ENCODE results near the gene CNGB1. TPM values are rescaled to one million over a fixed set of nuclear protein-coding genes. Genes with fewer than 3 reads are reported as not detected.

Gene CNGB1
- total RNA-seq, 1 donor from 2014 or later = not detected

GRCh38 chr16:57970319-57970718 lies 609 bp downstream of the CNGB1 start:
- Mint-ChIP-seq H3K4me3 (ENCODE audit: unreplicated experiment) (no peak overlapping the region), H3K9me3 (ENCODE audit: low read depth) (no peaks in the 10 kb centered on the region), H3K27me3 (ENCODE audit: low read depth) (peaks cover 23% of the 10 kb centered on the region), H3K27ac (ENCODE audit: unreplicated experiment) (no peak overlapping the region), H3K36me3 (ENCODE audit: low read depth) (no peaks in the 10 kb centered on the region), H3K4me1 (ENCODE audit: low read depth) (no peaks in the 10 kb centered on the region)
- DNase-seq (ENCODE audit: low spot score) = no peak
- TF ChIP-seq CTCF (IDR thresholded peaks at IDR 0.05) = no peak

GRCh38 chr16:57969451-57970123 lies 1.3 kb downstream of the CNGB1 start:
- no peak for DNase-seq (ENCODE audit: low spot score)
- H3K9me3 Mint-ChIP-seq (ENCODE audit: low read depth) = no peaks in the 10 kb centered on the region
- H3K27me3 Mint-ChIP-seq (ENCODE audit: low read depth) = peaks cover 21% of the 10 kb centered on the region

GRCh38 chr16:57967916-57968315 lies 3.0 kb downstream of the CNGB1 start:
- H3K9me3 Mint-ChIP-seq (ENCODE audit: low read depth) = no peaks in the 10 kb centered on the region
- H3K36me3 Mint-ChIP-seq (ENCODE audit: low read depth) = no peaks in the 10 kb centered on the region
- no peak overlapping the region for H3K4me3 Mint-ChIP-seq (ENCODE audit: unreplicated experiment)
- peaks cover 25% of the 10 kb centered on the region for H3K27me3 Mint-ChIP-seq (ENCODE audit: low read depth)
- no peak for DNase-seq (ENCODE audit: low spot score)
- no peak overlapping the region for H3K27ac Mint-ChIP-seq (ENCODE audit: unreplicated experiment)
- no peaks in the 10 kb centered on the region for H3K4me1 Mint-ChIP-seq (ENCODE audit: low read depth)
- TF ChIP-seq CTCF (IDR thresholded peaks at IDR 0.05) = no peak

More at GRCh38 chr16:57969451-57970123, 1.3 kb downstream of the CNGB1 start:
- TF ChIP-seq CTCF (IDR thresholded peaks at IDR 0.05) = no peak
- no peak overlapping the region for H3K27ac Mint-ChIP-seq (ENCODE audit: unreplicated experiment)
- H3K4me3 Mint-ChIP-seq (ENCODE audit: unreplicated experiment) = no peak overlapping the region
- no peaks in the 10 kb centered on the region for H3K36me3 Mint-ChIP-seq (ENCODE audit: low read depth)
- no peaks in the 10 kb centered on the region for H3K4me1 Mint-ChIP-seq (ENCODE audit: low read depth)

GRCh38 chr16:57966986-57967385 lies 3.9 kb downstream of the CNGB1 start:
- Mint-ChIP-seq H3K27ac (ENCODE audit: unreplicated experiment) (no peak overlapping the region), H3K4me1 (ENCODE audit: low read depth) (no peaks in the 10 kb centered on the region), H3K27me3 (ENCODE audit: low read depth) (peaks cover 25% of the 10 kb centered on the region), H3K9me3 (ENCODE audit: low read depth) (no peaks in the 10 kb centered on the region), H3K36me3 (ENCODE audit: low read depth) (no peaks in the 10 kb centered on the region), H3K4me3 (ENCODE audit: unreplicated experiment) (no peak overlapping the region)
- peak; percentile 81 for DNase-seq (ENCODE audit: low spot score)
- no peak for TF ChIP-seq CTCF (IDR thresholded peaks at IDR 0.05)

GRCh38 chr16:57966204-57966771 lies 4.6 kb downstream of the CNGB1 start:
- Mint-ChIP-seq H3K27ac (ENCODE audit: unreplicated experiment) (no peak overlapping the region), H3K4me3 (ENCODE audit: unreplicated experiment) (no peak overlapping the region), H3K36me3 (ENCODE audit: low read depth) (no peaks in the 10 kb centered on the region), H3K4me1 (ENCODE audit: low read depth) (no peaks in the 10 kb centered on the region), H3K9me3 (ENCODE audit: low read depth) (no peaks in the 10 kb centered on the region), H3K27me3 (ENCODE audit: low read depth) (peaks cover 23% of the 10 kb centered on the region)
- TF ChIP-seq CTCF (IDR thresholded peaks at IDR 0.05) = no peak
- peak; percentile 8 for DNase-seq (ENCODE audit: low spot score)

All from chondrocyte (in vitro differentiated cells).